Superior temporal gyrus (tissue), 1 donor: Measurements from ENCODE around the gene CAMK2N1.
A peak's percentile ranks its signal among the peaks of the same experiment; 100 is the strongest.
"Not testable (repeated sequence)": the region's sequence is repeated elsewhere in the genome, so short reads cannot be mapped to it uniquely, and the experiment has no call there.

Source experiments
- DNase-seq: peaks from one replicate; pipeline ENCODE4 v3.0.0-alpha.2; 2016; ENCODE audit errors: extremely low spot score

The CAMK2N1 gene

GRCh38 chr1:20496725-20497383 is 10.8 kb upstream of the CAMK2N1 start:
- DNase-seq = not testable (repeated sequence)

GRCh38 chr1:20496241-20496661 is 10.2 kb upstream of the CAMK2N1 start:
- no peak for DNase-seq

DNA sequence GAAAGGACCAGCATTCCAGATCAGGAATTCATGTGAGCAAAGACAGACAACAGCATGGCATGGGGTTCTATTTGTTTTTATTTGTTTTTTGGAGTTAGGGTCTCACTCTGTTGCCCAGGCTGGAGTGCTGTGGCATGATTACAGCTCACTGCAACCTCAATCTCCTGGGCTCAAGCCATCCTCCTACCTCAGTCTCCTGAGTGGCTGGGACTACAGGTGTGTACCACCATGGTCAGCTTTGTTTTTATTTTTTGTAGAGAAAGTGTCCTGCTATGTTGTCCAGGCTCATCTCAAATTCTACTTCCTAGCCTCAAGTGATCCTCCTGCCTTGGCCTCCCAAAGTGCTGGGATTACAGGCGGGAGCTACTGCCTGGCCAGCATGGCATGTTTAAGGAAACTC is 9.7 kb upstream of the CAMK2N1 start:
- DNase-seq = no peak

DNA sequence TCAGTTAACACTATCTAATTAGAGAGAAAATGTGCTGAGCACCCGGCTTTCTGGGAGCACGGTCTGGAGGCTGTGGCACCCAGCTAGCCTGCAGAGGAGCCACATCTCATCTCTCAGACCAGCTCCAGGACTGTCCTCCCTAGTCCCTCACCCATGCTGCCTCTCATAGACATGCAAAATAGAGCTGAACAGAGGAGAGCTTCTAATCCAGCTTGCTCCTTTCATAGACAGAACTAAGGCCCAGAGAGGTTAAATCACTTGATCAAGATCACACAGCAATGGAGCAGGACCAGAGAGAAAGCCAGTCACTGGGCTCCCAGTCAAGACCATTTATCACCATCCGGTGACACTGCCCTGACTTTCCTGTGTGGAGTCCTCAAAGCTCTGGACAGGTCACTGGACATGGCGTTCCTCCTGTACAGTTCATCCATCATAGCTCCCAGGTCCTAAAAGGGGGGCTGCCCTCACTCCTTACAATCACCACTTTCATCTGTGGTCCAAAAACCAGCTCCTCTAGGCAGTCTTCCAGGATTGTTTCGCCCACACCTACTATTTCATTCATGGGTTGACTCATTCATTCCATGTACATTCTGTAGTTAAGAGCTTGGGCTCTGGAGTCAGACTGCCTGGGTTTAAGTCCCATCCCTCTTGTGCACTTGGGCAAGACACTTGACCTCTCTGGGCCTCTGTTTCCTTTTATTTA is 8.8 kb upstream of the CAMK2N1 start:
- DNase-seq = no peak

- DNase-seq = peak; percentile 94
Observed at GRCh38 chr1:20493839-20494608, 8.0 kb upstream of the CAMK2N1 start.

GRCh38 chr1:20493309-20493708 is 7.3 kb upstream of the CAMK2N1 start:
- DNase-seq = no peak

DNA sequence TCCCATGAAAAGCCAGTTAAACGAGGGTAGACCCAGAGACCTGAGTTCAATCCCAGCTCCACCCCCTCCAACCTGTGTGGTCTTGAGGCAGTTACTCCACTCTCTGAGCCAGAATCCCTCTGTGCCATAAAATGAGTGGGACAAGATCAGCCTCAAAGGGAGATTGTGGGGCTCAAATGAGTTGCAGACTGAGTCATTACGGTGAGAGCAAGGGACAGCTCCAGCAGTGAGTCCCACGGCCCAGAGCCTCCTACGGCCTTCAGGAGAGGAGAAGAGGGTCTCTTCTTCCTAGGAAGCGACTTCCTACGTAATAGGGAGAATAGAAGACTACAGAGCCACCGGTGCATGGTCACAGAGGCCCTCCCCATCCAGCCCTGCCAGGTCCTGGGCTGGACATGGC is 6.7 kb upstream of the CAMK2N1 start:
- DNase-seq = no peak

- DNase-seq = no peak
Observed at GRCh38 chr1:20491866-20492265, 5.9 kb upstream of the CAMK2N1 start.

DNA sequence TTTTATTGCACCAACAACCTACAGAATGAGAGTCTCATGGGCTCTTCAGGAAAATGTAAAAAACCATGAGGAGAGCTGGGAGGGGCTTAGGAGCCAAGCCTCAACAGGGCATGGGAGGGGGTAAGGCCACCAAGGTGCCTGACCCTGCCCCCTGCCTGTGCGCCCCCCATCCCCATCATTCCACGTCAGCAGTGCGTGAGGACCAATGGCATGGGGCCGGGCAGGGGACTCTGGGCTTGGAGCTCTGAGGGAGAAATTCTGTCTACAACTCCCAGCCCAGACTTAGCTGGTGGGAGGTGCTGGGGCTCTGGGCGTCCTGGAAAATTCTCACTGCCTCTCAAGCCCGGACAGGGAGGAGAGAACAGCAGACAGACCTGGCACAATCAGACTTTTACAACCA is 5.2 kb upstream of the CAMK2N1 start:
- no peak for DNase-seq

DNA sequence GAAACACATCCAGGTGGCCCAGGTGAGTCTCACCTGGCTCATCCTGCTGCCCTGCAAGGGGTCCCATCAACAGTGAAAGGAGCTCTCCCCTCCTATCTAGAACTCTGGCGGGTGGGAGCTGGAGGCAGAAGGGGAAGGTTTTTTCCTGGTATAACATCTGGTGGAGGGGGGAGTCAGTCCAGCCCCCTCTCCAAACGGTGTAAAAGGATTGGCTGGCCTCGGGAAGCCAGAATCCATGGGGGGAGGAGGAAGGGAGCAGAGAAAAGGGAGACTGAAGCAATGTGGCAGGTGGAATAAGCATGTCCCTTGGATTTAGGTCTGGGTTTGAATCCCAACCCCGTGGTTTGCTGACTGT is 1.2 kb upstream of the CAMK2N1 start:
- no peak for DNase-seq

DNA sequence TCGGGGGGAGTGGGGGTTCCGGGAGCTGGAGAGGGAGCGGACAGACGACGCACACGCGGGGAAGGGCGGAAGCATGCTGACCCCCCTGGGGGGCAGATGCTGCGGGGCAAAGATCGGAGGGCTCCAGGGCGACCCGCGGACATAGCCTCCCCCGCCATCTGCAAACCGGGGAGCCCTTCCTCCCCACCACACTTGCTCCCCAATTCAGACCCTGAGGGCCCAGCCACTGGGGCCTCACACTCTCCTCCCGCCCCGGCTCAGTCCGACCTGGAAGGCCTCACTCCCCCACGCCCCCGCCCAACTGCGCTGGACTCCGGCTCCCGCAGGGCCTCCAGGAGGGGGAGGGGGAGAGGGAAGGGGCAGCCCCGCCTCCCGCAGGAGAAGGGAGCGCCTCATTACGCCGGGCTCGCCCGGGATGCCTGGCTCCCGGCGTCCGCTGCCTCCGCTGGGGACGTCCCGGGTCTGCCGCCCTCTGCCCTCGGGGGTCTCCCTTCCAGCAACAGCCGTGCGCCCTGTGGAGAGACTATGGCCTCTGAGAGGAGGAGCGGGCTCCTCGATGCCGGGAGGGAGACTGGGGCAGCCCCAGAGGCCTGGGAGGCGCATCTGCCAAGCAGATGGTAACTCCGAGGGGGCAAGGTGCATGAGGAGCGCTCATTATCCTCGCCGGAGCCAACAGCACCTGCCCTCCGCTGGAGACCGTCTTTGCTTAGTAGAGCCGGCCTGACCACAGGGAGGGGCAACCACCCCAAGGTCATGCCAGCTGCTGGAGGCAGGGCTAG is 636 bp upstream of the CAMK2N1 start:
- DNase-seq = peak; percentile 77

GRCh38 chr1:20484519-20485462 is 1.2 kb downstream of the CAMK2N1 start:
- DNase-seq = no peak

DNA sequence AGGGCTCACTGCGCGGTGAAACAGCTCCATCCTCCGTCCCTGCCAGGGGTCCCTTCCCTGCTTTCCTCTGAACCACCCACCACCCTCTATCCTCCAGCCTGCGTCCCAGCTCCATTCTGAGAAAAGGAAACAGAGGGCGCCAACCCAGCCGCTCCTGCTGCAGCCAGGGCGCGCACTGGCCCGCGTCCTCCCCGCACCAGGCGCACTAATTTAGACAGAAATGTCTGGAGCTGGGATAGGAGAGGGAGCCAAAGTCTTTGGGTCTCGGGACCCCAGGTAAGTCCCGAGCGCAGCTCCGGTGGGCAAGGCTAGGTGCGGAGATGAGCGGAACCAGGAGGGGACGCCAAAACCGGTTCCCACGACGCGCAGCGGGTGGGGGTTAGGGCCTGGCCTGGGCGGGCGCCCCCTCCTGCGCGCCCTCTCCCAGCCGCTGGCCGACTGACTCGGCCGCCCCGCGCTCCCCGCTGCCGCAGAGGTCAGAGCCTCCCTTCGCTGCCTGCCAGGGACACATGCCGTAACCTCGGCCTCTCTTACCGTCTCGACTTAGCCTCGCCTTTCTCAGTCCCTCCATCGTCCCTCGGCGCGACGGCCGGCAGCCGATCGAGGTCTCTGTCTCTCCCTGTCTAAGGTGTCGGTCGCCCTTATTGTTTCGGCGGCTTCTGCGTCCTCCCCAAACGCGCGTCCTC is 2.0 kb downstream of the CAMK2N1 start:
- peak; percentile 64 for DNase-seq

- no peak for DNase-seq
Observed at GRCh38 chr1:20483098-20483832, 2.7 kb downstream of the CAMK2N1 start.

DNA sequence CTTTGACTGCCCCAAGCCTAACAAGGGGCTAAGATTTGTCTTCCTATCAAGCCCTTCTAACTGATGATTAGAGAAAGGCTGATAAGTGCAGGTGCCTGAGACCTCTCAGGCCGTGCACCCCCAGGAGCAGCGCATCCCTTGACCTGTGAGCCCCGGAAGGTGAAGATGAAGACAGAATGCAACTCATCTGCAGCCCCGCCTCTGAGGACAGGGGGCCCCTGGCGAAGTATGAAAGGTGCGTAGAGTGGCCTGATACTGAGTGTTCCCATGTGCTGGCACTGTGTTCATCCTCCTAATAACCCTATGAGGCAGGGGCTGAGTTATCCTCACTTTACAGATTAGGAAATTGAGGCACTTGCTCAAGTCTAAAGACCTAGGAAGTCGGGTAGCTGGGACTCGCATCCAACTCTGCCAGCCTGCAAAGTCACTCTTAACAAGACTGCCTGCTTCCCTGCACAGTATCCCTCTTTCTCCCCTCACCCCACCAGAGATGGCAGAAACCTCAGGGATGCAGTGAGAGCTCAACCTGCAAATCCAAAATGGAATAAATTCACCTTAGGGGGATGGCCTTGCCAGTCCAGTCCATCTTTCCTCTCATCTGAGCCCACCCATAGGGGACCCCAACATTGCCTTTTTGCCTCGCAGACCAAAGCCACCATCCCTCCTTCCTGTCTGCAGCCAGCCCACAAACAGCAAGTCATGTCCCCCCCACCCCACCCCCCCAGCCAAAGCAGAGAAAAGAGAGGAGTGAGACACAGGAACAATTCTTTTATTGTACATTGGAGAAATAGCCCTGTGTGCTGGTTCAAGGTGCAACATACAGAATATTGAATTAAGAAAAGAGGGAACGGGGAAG is 4.1 kb downstream of the CAMK2N1 start:
- no peak for DNase-seq

DNA sequence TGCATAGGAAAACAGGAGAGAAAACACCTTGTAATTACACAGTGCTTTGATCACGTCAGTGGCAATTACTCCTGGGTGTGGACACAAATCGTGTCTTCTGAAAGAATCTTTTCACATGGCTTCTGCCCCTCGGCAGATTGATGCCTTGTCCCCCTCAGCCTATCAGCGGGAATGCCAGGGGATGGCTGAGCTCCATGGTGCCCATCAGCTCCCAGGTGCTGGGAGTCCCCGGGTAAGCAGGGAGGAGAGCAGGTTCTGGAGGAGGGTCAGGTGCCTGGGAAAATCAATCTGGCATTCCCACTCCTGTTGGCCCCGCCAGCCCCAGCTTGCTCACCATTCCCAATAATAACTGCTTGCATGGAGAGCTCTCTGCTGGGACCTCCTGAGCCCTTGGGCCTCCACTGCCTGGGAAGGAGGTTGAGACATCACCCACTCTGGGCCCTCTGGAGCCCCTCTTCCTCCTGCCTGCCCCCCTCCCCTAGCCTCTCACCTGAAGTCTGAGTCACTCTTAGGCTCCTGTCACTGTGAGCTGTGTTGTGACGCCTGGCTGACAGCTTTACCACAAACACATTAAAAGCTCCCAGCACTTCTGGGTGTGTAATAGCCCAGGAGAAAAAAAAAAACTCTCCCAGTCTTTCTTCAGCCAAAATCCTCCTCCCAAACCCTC is 4.9 kb downstream of the CAMK2N1 start:
- DNase-seq = no peak

- DNase-seq = peak; percentile 89
Observed at GRCh38 chr1:20480243-20480944, 5.6 kb downstream of the CAMK2N1 start.

DNA sequence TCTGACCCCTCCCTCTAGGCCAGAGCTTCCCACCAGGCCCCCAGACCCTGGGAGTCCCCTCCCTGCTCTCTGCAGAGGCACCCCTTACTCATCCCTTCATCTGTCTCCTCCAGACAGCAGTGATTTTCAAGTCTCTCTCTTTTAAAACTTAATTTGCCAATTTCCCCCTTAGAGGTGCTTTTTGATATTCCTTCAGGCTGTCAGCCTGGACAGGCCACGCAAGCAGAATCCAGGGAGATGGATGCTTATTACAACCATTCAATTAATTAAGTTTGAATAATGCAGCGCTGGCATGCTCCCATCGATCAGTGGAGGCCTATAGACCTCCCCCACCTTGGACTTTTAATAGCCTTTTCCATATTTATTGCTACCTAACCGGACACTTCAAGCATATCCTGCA is 6.2 kb downstream of the CAMK2N1 start:
- no peak for DNase-seq
